Trophoblast cell (in vitro differentiated cells and primary cell): ENCODE data around the gene KCNG4.

Experiments used
- DNase-seq, 2 donors: peaks; one replicate each; pipeline ENCODE4 v3.0.0-alpha.2; 2016
- H2AFZ ChIP-seq: 2 replicates; pipeline ENCODE4 v1.6.1; 2013; ENCODE audit warnings: low read length, moderate library complexity, mild to moderate bottlenecking; ENCODE audit not compliant: insufficient read depth, poor library complexity
- H2AK5ac ChIP-seq: 2 replicates; pipeline ENCODE4 v1.6.1; 2013; ENCODE audit warnings: mild to moderate bottlenecking, low read length
- H2BK120ac ChIP-seq: 2 replicates; pipeline ENCODE4 v1.6.1; 2013; ENCODE audit warnings: low read length, mild to moderate bottlenecking, moderate library complexity; ENCODE audit not compliant: insufficient read depth, poor library complexity
- H2BK12ac ChIP-seq: 2 replicates; pipeline ENCODE4 v1.6.1; 2013; ENCODE audit warnings: mild to moderate bottlenecking, low read length, moderate library complexity
- H2BK5ac ChIP-seq: 2 replicates; pipeline ENCODE4 v1.6.1; 2013; ENCODE audit warnings: low read length, low read depth, moderate library complexity, mild to moderate bottlenecking; ENCODE audit not compliant: poor library complexity
- H3K14ac ChIP-seq: 2 replicates; pipeline ENCODE4 v1.6.1; 2013; ENCODE audit warnings: mild to moderate bottlenecking, low read length
- H3K18ac ChIP-seq: 2 replicates; pipeline ENCODE4 v1.6.1; 2013; ENCODE audit warnings: mild to moderate bottlenecking, low read length
- H3K23ac ChIP-seq: 2 replicates; pipeline ENCODE4 v1.6.1; 2013; ENCODE audit warnings: low read length
- H3K27ac ChIP-seq: 2 replicates; pipeline ENCODE4 v1.5.1; 2013; ENCODE audit warnings: low read depth, mild to moderate bottlenecking, inconsistent platforms, low read length, moderate library complexity
- H3K27me3 ChIP-seq: 2 replicates; pipeline ENCODE4 v1.6.1; 2013; ENCODE audit warnings: inconsistent platforms, mild to moderate bottlenecking, low read length, moderate library complexity; ENCODE audit not compliant: insufficient read depth
- H3K36me3 ChIP-seq, 2 experiments: 1 replicate in 1 of 2; 2 replicates in 1 of 2; pipeline ENCODE4 v1.6.1; 2013; ENCODE audit warnings: low read length in 2 of 2, mild to moderate bottlenecking in 2 of 2, moderate library complexity in 1 of 2; ENCODE audit not compliant: insufficient read depth in 2 of 2, control insufficient read depth in 1 of 2
- H3K4ac ChIP-seq: 2 replicates; pipeline ENCODE4 v1.6.1; 2013; ENCODE audit warnings: low read depth, mild to moderate bottlenecking, low read length, moderate library complexity
- H3K4me1 ChIP-seq, 2 experiments: 1 replicate in 1 of 2; 2 replicates in 1 of 2; pipeline ENCODE4 v1.6.1; 2013; ENCODE audit warnings: low read length in 2 of 2, mild to moderate bottlenecking in 2 of 2, moderate library complexity in 1 of 2; ENCODE audit not compliant: insufficient read depth in 2 of 2, control insufficient read depth in 1 of 2
- H3K4me2 ChIP-seq: 2 replicates; pipeline ENCODE4 v1.6.1; 2013; ENCODE audit warnings: inconsistent platforms, mild to moderate bottlenecking, low read length, moderate library complexity
- H3K4me3 ChIP-seq: 2 replicates; pipeline ENCODE4 v1.5.1; 2013; ENCODE audit warnings: mild to moderate bottlenecking, low read depth, low read length, inconsistent platforms
- H3K79me1 ChIP-seq: one replicate; pipeline ENCODE4 v1.6.1; 2013; ENCODE audit warnings: low read length
- H3K79me2 ChIP-seq: 2 replicates; pipeline ENCODE4 v1.6.1; 2013; ENCODE audit warnings: low read length, mild to moderate bottlenecking; ENCODE audit not compliant: control insufficient read depth, insufficient read depth, poor library complexity
- H3K9ac ChIP-seq: 2 replicates; pipeline ENCODE4 v1.6.1; 2013; ENCODE audit warnings: mild to moderate bottlenecking, low read length
- H3K9me3 ChIP-seq: 2 replicates; pipeline ENCODE4 v1.6.1; 2013; ENCODE audit warnings: low read depth, mild to moderate bottlenecking, control low read depth, inconsistent platforms, low read length; ENCODE audit not compliant: insufficient read depth
- H4K12ac ChIP-seq: 2 replicates; pipeline ENCODE4 v1.6.1; 2013; ENCODE audit warnings: low read depth, mild to moderate bottlenecking, low read length, moderate library complexity
- H4K8ac ChIP-seq: 2 replicates; pipeline ENCODE4 v1.6.1; 2013; ENCODE audit warnings: low read depth, mild to moderate bottlenecking, low read length, moderate library complexity
- H4K91ac ChIP-seq: one replicate; pipeline ENCODE4 v1.6.1; 2013; ENCODE audit warnings: low read depth, mild to moderate bottlenecking, low read length, moderate library complexity
- WGBS: extraction: QIAGEN DNeasy Blood & Tissue Kit; methylation state at CpG from one replicate; pipeline ENCODE4 v1.1.7; 2013; ENCODE audit warnings: missing lambda C conversion rate; ENCODE audit not compliant: insufficient read length, insufficient coverage; ENCODE audit errors: extremely low coverage; 5-methylcytosine and 5-hydroxymethylcytosine counted together

KCNG4 gene

DNA sequence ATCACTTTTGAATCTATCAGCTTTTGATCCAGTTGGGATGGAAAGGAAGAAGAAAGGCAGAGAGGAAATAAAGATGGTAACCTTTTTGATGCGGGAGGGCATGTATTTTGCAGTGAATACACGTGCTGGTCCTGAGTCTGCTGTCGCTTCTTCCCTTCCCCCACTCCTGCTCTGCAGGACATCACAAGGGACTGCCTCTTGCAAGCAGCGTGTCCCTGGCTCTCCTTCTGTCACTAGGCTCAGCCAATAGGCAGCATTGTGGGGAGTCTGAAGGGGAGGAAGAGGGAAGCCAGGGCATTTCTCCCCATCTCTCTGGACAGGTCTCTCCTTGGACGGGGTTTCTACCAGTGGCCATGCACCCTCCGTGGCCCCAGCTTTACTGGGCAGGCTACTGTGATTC is 39.2 kb upstream of the KCNG4 start:
- Histone ChIP-seq H3K23ac (no peak overlapping the region), H2BK120ac (no peak overlapping the region), H2AFZ (no peak overlapping the region), H3K9ac (no peak overlapping the region), H2AK5ac (no peak overlapping the region), H3K36me3 (no peaks in the 10 kb centered on the region), H3K14ac (no peak overlapping the region), H3K4me3 (no peak overlapping the region), H3K4me1 (peaks cover 2% of the 10 kb centered on the region in 2 experiments), H2BK5ac (no peak overlapping the region), H3K27me3 (no peaks in the 10 kb centered on the region), H4K8ac (no peak overlapping the region), H4K12ac (no peak overlapping the region), H3K18ac (no peak overlapping the region), H3K4ac (no peak overlapping the region), H3K79me1 (no peaks in the 10 kb centered on the region), H3K27ac (no peak overlapping the region), H3K4me2 (no peak overlapping the region), H4K91ac (no peak overlapping the region), H3K9me3 (peaks cover 3% of the 10 kb centered on the region), H2BK12ac (no peak overlapping the region), H3K79me2 (no peaks in the 10 kb centered on the region)
- no CpG with 5 or more reads among the region's 6 CpGs for WGBS
- DNase-seq: no peak

DNA sequence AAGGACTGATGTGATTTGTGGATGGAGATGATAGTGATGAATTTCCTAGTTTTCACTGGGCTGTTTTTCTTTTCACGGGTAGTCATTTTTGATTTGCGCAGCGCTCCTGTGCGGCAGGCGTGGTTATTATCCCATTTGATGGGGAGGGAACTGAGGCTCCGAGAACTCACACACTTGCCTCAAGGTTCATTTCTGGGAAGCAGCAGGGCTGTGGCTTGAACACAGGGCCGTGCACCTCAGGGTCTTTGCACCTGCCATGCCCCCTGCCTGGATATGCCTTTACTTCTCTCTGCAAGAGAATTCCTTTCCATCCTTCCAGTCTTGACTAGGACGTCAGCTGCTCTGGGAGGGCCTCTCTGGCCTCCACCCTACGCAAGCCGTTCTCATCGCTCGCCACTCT is 38.5 kb upstream of the KCNG4 start:
- WGBS: no CpG with 5 or more reads among the region's 12 CpGs
- no peaks in the 10 kb centered on the region for H3K79me1 ChIP-seq
- H3K27ac ChIP-seq: no peak overlapping the region
- H3K27me3 ChIP-seq: no peaks in the 10 kb centered on the region
- no peak overlapping the region for H2BK120ac ChIP-seq
- no peak overlapping the region for H2AK5ac ChIP-seq
- H4K12ac ChIP-seq: no peak overlapping the region
- H3K4me3 ChIP-seq: no peak overlapping the region
- no peaks in the 10 kb centered on the region for H3K36me3 ChIP-seq
- no peak for DNase-seq
- no peak overlapping the region for H4K8ac ChIP-seq
- no peaks in the 10 kb centered on the region for H3K79me2 ChIP-seq
- H3K9me3 ChIP-seq: peaks cover 3% of the 10 kb centered on the region
- H3K4me2 ChIP-seq: no peak overlapping the region
- H3K23ac ChIP-seq: no peak overlapping the region
- H2BK12ac ChIP-seq: no peak overlapping the region
- H3K14ac ChIP-seq: no peak overlapping the region
- H2BK5ac ChIP-seq: no peak overlapping the region
- no peak overlapping the region for H4K91ac ChIP-seq
- H3K4ac ChIP-seq: no peak overlapping the region
- H3K9ac ChIP-seq: no peak overlapping the region
- no peaks in the 10 kb centered on the region for H3K4me1 ChIP-seq
- no peak overlapping the region for H2AFZ ChIP-seq
- no peak overlapping the region for H3K18ac ChIP-seq

DNA sequence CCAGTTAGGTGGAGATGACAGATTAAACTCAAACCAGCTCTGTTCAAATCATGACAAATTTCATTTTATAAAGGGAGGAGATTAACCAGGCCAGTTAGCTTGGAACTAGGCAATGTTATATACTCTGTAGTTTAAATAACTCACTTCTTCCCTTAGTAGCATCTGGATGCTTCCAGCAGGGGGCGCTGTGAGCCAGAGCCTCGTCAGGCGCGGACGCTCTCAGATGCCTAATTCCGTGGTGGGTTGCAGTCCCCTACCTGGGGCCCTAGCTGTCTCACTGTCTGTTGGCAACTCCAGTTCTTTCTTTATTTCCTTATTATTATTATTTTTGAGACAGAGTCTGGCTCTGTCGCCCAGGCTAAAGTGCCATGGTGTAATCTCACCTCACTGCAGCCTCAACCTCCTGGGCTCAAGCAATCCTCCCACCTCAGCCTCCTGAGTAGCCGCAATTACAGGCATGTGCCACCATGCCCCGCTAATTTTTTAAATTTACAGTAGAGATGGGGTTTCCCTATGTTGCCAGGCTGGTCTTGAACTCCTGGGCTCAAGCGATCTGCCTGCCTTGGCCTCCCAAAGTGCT is 37.5 kb upstream of the KCNG4 start:
- H4K91ac ChIP-seq: no peak overlapping the region
- H3K27me3 ChIP-seq: no peaks in the 10 kb centered on the region
- H4K8ac ChIP-seq: no peak overlapping the region
- no peak overlapping the region for H3K14ac ChIP-seq
- DNase-seq: peak; percentile 46 to 80
- H2BK120ac ChIP-seq: no peak overlapping the region
- H3K36me3 ChIP-seq: no peaks in the 10 kb centered on the region
- H3K9me3 ChIP-seq: peaks cover 3% of the 10 kb centered on the region
- no peak overlapping the region for H3K18ac ChIP-seq
- H3K4me1 ChIP-seq: no peaks in the 10 kb centered on the region
- WGBS: no CpG with 5 or more reads among the region's 10 CpGs
- H3K23ac ChIP-seq: no peak overlapping the region
- H2AFZ ChIP-seq: no peak overlapping the region
- no peak overlapping the region for H3K4ac ChIP-seq
- H3K27ac ChIP-seq: no peak overlapping the region
- no peak overlapping the region for H2BK12ac ChIP-seq
- no peak overlapping the region for H2AK5ac ChIP-seq
- H3K79me2 ChIP-seq: no peaks in the 10 kb centered on the region
- H4K12ac ChIP-seq: no peak overlapping the region
- H3K4me2 ChIP-seq: no peak overlapping the region
- H3K4me3 ChIP-seq: no peak overlapping the region
- H3K79me1 ChIP-seq: no peaks in the 10 kb centered on the region
- H2BK5ac ChIP-seq: no peak overlapping the region
- no peak overlapping the region for H3K9ac ChIP-seq

DNA sequence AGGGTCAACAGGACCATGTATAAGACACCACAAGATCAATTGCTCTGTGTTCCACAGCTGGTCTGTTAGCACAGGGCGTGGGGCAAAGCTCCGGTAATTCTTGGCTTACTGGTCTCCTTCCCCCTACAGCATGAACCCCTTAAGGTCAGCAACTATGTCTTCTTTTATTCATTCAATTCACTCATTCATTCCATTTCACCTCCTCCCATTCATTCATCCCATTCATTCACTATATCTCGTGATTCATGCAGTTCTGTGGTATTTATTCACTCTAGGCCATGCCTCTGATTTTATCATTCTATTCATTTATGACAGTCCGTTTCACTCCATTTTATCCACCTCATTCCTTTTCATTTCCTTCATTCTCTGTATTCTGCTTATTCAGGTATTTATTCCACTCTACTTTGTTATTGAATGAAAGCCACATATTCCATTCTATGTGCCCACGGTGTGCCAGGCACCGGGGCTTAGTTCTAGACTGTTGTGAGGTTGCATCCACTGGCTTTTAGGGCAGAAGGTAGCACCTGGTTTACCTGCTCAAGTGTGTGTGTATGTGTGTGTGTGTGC is 35.9 kb upstream of the KCNG4 start:
- no peak overlapping the region for H3K27ac ChIP-seq
- peaks cover 3% of the 10 kb centered on the region for H3K9me3 ChIP-seq
- H4K8ac ChIP-seq: no peak overlapping the region
- H3K4me2 ChIP-seq: no peak overlapping the region
- no peaks in the 10 kb centered on the region for H3K36me3 ChIP-seq
- H3K9ac ChIP-seq: no peak overlapping the region
- no peak for DNase-seq
- no peak overlapping the region for H3K4ac ChIP-seq
- H2AK5ac ChIP-seq: no peak overlapping the region
- no peak overlapping the region for H4K12ac ChIP-seq
- no peaks in the 10 kb centered on the region for H3K79me1 ChIP-seq
- 100% methylated on average over 1 of the region's 6 CpGs for WGBS
- H3K14ac ChIP-seq: no peak overlapping the region
- no peak overlapping the region for H2BK12ac ChIP-seq
- H3K79me2 ChIP-seq: no peaks in the 10 kb centered on the region
- no peak overlapping the region for H3K4me3 ChIP-seq
- H2BK120ac ChIP-seq: no peak overlapping the region
- H2AFZ ChIP-seq: no peak overlapping the region
- no peaks in the 10 kb centered on the region for H3K4me1 ChIP-seq
- no peak overlapping the region for H3K23ac ChIP-seq
- H4K91ac ChIP-seq: no peak overlapping the region
- no peak overlapping the region for H3K18ac ChIP-seq
- H3K27me3 ChIP-seq: no peaks in the 10 kb centered on the region
- no peak overlapping the region for H2BK5ac ChIP-seq
